IPS DF 4.7 (cell line): ENCODE results near the gene AOPEP.

Experiments
- DNase-seq: peaks from one replicate; pipeline ENCODE4 v3.0.0-alpha.2; 2013; ENCODE audit warnings: low spot score; ENCODE audit errors: extremely low read depth

The AOPEP gene

GRCh38 chr9:95107001-95107749 lies 380.7 kb downstream of the AOPEP start:
- no peak for DNase-seq

GRCh38 chr9:95107976-95108375 lies 381.5 kb downstream of the AOPEP start:
- DNase-seq, result no peak

DNA sequence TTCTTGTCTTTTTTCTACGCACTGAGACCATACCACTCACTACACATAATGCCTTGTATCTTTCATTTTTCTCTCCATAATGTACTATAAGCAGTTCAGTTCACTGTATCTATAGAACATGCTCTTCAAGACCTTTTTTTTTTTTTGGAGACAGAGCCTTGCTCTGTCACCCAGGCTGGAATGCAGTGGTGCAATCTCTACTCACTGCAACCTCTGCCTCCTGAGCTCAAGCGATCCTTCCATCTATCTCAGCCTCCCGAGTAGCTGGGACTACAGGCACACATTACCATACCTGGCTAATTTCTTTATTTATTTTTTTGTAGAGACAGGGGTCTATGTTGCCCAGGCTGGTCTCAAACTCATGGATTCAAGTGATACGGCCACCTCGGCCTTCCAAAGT lies 382.3 kb downstream of the AOPEP start:
- DNase-seq, result no peak

DNA sequence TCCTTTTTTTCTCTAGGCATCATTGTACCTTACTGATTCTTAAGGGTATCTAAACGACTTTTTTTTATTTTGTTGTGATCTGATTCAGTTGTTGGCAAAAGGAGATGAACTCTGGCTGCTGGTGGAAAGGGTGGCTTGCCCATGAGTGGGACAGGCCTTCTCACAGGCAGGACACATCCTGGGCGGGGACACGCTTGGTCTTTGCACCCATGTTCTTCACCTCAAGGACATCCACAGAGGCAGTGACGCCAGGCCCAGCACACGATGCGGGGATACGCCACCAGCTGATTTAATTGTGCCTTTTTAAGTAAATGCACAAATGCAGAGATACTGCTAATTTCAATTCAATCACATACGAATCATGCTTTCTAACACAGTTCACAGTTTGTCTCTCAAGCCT lies 383.0 kb downstream of the AOPEP start:
- DNase-seq, result no peak

DNA sequence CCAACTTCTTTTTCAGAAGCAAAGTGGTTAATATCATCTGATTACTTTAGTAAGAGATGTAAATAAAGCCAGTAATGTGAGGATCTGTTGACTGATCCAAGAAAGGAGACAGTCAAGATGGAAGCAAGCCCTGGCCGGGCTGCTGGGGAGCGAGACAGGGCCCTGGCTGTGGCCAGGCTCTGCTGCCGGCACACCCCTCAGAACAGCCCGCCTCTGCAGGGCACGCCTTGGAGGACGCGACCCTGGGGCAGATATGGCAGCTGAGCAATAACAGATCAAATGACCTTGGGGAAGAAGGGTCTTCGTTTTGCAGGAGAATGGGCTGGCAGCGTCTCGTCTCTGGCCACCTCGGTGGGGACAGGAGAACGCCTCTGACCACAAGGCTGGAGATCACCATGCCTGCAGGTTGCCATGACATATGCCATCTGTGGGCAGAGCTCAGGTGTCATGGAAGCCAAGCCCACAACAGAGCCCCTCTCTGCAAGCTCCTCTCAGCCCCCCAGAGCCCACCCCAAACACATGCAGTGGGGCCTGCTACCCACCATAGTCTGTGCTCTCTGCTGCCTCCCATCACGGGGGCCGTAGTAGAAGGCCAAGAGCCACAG lies 384.5 kb downstream of the AOPEP start:
- no peak for DNase-seq

- no peak for DNase-seq
These were observed 385.2 kb downstream of the AOPEP start for GRCh38 chr9:95111716-95112115.

GRCh38 chr9:95112436-95113280 lies 386.2 kb downstream of the AOPEP start:
- no peak for DNase-seq

DNA sequence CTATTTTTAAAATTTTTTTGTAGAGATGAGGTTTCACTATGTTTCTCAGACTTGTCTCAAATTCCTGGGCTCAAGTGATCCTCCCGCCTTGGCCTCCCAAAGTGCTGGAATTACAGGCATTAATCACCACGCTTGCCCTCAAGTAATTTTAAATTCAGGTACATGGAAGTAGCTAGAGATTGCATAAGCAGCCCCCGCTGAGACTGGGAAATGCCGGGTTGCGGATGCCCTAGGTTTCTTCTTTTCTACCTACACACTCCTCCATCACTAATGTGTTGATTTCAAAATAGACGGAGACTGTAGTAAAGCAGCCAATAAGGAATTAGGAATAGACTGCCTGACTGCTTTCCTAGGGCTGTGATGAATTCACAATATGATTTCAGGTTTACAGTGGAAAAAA lies 388.6 kb downstream of the AOPEP start:
- DNase-seq, result no peak

DNA sequence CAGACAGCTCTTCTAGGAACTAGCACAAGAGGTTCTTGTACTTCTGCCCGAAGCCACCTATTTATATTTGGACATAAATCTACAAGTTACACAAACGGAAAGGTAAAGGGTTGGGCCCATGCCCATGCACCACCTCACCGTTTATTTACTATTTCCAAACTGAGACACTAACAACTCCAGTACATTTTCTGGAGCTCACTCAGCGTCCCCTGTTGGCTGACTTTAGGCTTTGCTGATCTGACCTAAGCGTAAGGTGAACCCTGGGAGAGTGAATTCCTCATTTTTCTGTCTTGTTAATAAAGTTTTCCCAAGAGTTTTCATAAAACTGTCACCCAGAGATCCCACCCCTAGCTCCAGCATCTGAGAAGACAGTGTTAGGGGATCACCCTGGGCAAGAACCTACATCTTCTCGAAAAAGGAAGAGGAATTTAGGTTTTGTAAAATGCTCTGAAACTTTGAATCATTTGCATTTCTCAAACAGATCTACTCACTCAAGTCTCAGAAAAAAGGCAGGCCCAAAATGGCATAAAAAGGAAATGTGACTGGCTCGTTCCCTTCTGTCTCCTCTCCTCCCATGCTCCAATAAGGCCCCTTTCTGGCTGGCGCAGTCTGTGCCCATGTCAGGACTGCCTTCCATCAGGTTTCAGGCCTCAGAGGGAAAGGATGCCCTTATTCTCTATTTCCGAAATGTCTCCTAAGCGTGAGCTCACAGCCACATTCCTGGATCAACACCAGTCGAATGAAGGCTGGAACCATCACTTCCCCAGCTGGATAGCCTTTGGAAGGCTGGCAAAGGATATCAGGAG lies 389.7 kb downstream of the AOPEP start:
- no peak for DNase-seq

- DNase-seq, result no peak
These were observed 390.3 kb downstream of the AOPEP start for GRCh38 chr9:95116808-95117204.

- no peak for DNase-seq
These were observed 392.1 kb downstream of the AOPEP start for GRCh38 chr9:95118596-95118995.

DNA sequence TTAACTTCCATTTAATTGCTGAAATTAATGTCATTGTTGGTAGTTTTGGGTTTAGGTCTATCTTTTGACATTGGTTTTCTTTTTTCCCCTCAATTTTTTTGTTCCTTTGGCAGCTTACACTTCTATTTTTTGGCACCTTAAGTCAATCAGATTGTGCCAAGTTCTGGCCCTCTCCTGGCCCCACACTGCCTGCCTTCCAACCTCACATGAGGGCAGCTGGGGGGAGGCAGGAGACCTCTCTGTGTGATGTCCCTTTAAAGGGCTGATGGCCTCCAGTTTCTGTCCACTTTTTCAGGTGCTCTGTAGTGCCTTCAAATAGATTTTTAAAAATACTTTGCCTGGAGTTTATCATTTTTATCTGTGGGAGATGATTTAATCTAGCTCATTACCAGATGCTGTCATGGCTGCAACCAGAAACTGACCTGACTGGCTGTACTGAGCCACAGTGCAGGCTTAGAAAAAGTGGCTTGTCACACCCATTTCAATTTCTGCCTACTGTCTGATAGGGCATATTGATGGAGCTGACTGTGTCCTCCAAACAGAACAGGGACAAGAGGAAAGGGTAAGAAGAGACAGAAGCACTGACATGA lies 394.4 kb downstream of the AOPEP start:
- no peak for DNase-seq

- DNase-seq, result no peak
These were observed 398.3 kb downstream of the AOPEP start for GRCh38 chr9:95124582-95125367.

DNA sequence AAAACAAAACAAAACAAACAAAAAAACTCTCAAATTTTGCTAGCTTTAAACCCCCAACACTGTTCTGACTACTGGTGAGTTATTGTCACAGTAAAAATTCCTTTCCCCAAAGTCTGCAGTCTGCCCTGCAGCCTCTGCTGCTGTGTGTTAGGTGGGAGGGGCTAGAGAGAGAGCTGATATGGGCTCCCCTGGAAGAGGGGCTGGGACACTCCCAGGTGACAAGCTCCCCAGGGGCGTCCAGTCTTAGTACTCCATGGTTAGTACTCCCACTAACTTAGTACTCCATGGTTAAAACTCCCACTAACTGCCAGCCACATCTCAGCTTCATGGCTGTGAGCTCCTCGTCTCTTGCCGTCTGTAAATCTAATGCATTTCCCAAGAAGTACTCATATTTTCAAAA lies 399.2 kb downstream of the AOPEP start:
- no peak for DNase-seq

GRCh38 chr9:95126739-95127138 lies 400.2 kb downstream of the AOPEP start:
- DNase-seq, result no peak

DNA sequence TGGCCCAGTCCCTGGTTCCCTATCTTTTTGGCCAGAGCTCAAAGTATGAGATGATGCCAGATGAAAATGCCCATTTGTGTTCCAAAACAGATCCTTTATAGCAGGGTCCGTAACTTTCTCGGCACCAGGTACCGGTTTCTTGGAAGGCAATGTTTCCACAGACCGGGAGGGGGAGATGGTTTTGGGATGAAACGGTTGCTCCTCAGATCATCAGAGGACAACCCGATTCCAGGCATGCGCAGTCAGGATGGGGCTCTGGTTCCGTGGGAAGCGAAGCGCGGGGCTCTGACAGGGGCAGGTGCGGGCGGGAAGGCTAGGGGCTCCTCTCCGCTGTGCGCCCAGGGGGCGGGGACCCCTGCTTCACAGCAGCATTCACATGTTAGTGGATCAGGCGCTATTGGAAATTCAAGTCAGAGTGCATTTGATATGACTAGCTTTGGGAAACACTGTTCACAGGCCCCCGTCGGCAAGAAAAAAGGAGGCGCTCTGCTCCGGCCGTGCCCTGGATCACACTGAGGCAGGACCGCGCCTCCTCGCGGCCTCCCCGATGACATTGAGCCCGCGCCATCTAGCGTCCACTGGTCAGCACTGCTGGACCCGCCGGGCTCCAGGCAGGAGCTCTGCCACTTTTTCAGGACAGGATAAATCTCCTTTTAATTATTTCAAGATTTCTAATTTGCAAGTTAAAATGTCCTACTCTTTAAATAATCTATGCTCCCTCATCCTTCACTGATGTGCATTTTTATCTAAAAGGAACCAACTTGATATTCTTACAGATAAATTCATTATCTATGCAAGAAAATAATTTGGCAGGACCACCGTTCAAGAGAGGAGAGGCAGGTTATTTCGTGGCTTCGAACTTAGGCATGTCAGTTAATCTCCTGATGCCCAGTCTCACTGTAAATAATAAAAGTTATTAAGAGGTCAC lies 401.0 kb downstream of the AOPEP start:
- DNase-seq, result no peak

DNA sequence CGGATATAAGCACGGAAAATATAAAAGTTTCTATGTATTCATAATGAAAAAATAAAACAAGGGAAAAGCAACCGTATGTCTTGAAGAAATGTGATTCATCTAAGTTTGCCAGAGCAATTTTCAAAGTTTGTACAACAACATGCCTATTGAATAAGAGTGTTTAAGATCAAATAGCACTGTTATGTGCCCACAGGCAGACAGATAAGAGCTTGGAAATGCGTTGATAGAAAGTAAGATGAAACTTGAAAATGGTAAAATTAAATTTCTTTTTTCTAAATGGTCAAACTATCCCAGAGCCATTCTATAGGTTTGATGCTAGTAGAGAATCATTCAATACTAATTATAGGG lies 401.7 kb downstream of the AOPEP start:
- DNase-seq, result no peak

DNA sequence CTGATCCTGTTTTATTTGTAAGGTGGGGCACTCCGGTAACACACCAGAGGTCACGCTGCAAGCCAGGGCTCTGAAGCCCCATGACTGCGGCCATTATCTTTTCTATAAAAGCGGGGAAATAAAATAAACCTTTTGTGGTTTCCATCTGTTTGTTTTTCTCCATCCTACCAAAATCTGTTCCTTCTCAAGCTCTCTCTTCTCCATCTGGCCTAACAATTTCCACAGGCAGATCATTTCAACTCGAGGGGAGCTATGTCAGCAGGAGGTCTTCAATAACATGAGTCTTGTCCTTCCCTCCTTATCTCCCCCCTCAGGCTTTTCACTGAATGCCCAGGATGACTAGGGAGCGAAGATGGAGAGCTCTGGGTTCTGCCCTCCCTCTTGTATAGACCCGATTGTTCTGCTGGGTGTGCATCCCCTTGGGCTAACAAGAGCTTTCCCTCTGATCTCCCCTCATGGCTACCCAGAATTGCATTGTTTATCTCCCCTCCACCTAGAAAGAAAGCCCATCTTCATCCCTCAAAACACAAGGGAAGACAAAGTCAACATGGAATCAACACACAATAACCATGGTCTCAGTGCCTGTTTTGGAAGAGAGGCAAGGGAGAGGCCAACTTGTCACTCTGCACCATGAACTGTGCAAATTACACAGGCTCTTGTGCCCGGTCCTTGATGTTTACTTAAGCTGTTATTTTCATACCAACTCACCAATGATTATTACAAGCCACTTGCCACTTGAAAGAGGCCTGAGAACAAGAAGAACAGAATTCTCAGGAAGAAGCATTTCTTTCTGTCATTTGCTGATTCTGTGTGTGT lies 403.2 kb downstream of the AOPEP start:
- DNase-seq, result no peak

DNA sequence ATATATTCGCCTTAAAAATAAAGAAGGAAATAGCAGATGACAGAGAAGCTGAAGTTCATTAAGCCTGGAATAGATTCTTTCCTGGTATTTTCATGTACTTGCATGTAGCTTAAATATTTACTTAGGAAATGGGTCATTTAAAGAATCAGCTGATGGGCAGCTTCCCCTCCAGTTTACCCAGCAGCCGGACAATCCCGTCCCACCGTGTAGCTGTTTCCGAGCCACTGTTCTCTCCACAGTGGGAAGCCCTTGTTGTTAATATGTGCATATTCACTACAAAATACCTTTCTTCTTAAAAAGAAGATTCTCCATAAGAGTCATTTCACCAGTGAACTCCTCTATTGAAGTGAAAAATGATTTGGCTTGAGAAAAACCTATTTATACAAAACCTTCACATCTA lies 404.0 kb downstream of the AOPEP start:
- no peak for DNase-seq
